ENCODE results near the gene RFNG.

DNA sequence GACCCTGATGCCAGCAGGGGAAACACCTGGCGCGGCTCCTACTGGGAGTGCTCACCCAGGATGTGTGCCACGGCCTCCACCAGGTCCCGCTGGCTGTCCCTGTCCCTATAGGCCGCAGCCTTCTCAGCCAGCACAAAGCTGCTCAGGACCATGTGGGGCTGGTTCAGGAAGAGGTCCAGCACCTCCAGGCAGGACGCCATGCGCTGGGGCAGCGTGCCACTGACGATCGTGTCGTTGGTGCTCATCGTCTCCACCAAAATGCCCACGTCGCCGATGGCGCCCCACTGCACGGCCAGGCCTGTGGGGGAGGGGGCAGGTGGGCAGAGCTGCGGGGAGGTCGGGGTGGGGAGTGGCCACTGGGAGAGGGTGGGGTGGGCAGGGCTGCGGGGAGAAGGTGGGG lies 29.9 kb upstream of the RFNG start:
- TF ChIP-seq EZH2phosphoT487 (conservative IDR thresholded peaks at IDR 0.05; ENCODE audit: low read length) = no peak
- TF ChIP-seq, protein P1, sequence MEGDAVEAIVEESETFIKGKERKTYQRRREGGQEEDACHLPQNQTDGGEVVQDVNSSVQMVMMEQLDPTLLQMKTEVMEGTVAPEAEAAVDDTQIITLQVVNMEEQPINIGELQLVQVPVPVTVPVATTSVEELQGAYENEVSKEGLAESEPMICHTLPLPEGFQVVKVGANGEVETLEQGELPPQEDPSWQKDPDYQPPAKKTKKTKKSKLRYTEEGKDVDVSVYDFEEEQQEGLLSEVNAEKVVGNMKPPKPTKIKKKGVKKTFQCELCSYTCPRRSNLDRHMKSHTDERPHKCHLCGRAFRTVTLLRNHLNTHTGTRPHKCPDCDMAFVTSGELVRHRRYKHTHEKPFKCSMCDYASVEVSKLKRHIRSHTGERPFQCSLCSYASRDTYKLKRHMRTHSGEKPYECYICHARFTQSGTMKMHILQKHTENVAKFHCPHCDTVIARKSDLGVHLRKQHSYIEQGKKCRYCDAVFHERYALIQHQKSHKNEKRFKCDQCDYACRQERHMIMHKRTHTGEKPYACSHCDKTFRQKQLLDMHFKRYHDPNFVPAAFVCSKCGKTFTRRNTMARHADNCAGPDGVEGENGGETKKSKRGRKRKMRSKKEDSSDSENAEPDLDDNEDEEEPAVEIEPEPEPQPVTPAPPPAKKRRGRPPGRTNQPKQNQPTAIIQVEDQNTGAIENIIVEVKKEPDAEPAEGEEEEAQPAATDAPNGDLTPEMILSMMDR (IDR thresholded peaks at IDR 0.05; ENCODE audit: insufficient read depth, low read length, poor library complexity, severe bottlenecking) = no peak

Measured in SU-DHL-6 (cell line).